ENCODE data around the gene SIPA1L2.

Gene SIPA1L2

GRCh38 chr1:232630047-232630893 is at the start of gene SIPA1L2:
TSS of gene SIPA1L2 (minus strand) at chr1:232630133. CDS start at chr1:232515339, 114,794 bp downstream.
- TF ChIP-seq LEF1 (IDR thresholded peaks at IDR 0.05; ENCODE audit: borderline replicate concordance): peak; percentile 91
- no peak; the same call in 1 of the 2 replicates for TF ChIP-seq FOXM1 (IDR thresholded peaks at IDR 0.05; ENCODE audit: borderline replicate concordance)
- peak; percentile 44 for TF ChIP-seq L3MBTL2 (conservative IDR thresholded peaks at IDR 0.05)
- TF ChIP-seq BHLHE40 (IDR thresholded peaks at IDR 0.05; ENCODE audit: borderline replicate concordance): no peak
- TF ChIP-seq CTBP1 (IDR thresholded peaks at IDR 0.05; ENCODE audit: borderline replicate concordance): peak; percentile 81
- TF ChIP-seq FOXK2 (IDR thresholded peaks at IDR 0.05): no peak
- no peak for TF ChIP-seq ARNT (IDR thresholded peaks at IDR 0.05)
- TF ChIP-seq PKNOX1 (IDR thresholded peaks at IDR 0.05): peak; percentile 98
- TF ChIP-seq SUZ12 (IDR thresholded peaks at IDR 0.05): no peak
- no peak for TF ChIP-seq ZNF384 (IDR thresholded peaks at IDR 0.05)
- no peak for TF ChIP-seq HDGF (IDR thresholded peaks at IDR 0.05; ENCODE audit: borderline replicate concordance)
- no peak for TF ChIP-seq TARDBP (IDR thresholded peaks at IDR 0.05)
- TF ChIP-seq FOXA1 (IDR thresholded peaks at IDR 0.05): no peak
- TF ChIP-seq SP1 (IDR thresholded peaks at IDR 0.05): no peak
- TF ChIP-seq NFRKB (IDR thresholded peaks at IDR 0.05): no peak
- DNase-seq (ENCODE audit: extremely low spot score): peak; percentile 100
- ChIA-PET POLR2A (interaction anchor here (0.8 to 1.5 kb wide), 9 partner anchors 9 to 371 kb away, joined by 3 to 9 read pairs (median 3); partner anchors contain the start of gene NTPCR), CTCF (interaction anchor here (0.7 kb wide), 1 partner anchor 383 kb away, joined by 3 read pairs; no protein-coding TSS in a partner anchor)

GRCh38 chr1:232678185-232678886 is 48.4 kb upstream of the SIPA1L2 start:
- POLR2A ChIA-PET: no interaction called here
- TF ChIP-seq HDGF (IDR thresholded peaks at IDR 0.05; ENCODE audit: borderline replicate concordance): no peak
- TF ChIP-seq FOXM1 (IDR thresholded peaks at IDR 0.05; ENCODE audit: borderline replicate concordance): no peak
- no peak for TF ChIP-seq LEF1 (IDR thresholded peaks at IDR 0.05; ENCODE audit: borderline replicate concordance)
- no peak for TF ChIP-seq FOXK2 (IDR thresholded peaks at IDR 0.05)
- TF ChIP-seq SP1 (IDR thresholded peaks at IDR 0.05): no peak
- TF ChIP-seq L3MBTL2 (conservative IDR thresholded peaks at IDR 0.05): no peak
- TF ChIP-seq ZNF384 (IDR thresholded peaks at IDR 0.05): no peak
- DNase-seq (ENCODE audit: extremely low spot score): no peak
- CTCF ChIA-PET: no interaction called here

GRCh38 chr1:232676307-232676706 is 46.4 kb upstream of the SIPA1L2 start:
- ChIA-PET CTCF (no interaction called here), POLR2A (no interaction called here)
- no peak for TF ChIP-seq ELF4 (IDR thresholded peaks at IDR 0.05)
- TF ChIP-seq NFRKB (IDR thresholded peaks at IDR 0.05): no peak
- no peak for TF ChIP-seq FOXM1 (IDR thresholded peaks at IDR 0.05; ENCODE audit: borderline replicate concordance)
- no peak for TF ChIP-seq TARDBP (IDR thresholded peaks at IDR 0.05)
- TF ChIP-seq ARNT (IDR thresholded peaks at IDR 0.05): no peak
- no peak for TF ChIP-seq FOXA1 (IDR thresholded peaks at IDR 0.05)
- TF ChIP-seq SP1 (IDR thresholded peaks at IDR 0.05): no peak
- no peak for TF ChIP-seq CTBP1 (IDR thresholded peaks at IDR 0.05; ENCODE audit: borderline replicate concordance)
- TF ChIP-seq PKNOX1 (IDR thresholded peaks at IDR 0.05): no peak
- TF ChIP-seq HDGF (IDR thresholded peaks at IDR 0.05; ENCODE audit: borderline replicate concordance): no peak
- no peak for TF ChIP-seq L3MBTL2 (conservative IDR thresholded peaks at IDR 0.05)
- TF ChIP-seq FOXK2 (IDR thresholded peaks at IDR 0.05): no peak
- DNase-seq (ENCODE audit: extremely low spot score): no peak

- no peak for DNase-seq (ENCODE audit: extremely low spot score)
- TF ChIP-seq FOXK2 (IDR thresholded peaks at IDR 0.05): no peak
- no peak for TF ChIP-seq L3MBTL2 (conservative IDR thresholded peaks at IDR 0.05)
- TF ChIP-seq BHLHE40 (IDR thresholded peaks at IDR 0.05; ENCODE audit: borderline replicate concordance): no peak
- TF ChIP-seq PKNOX1 (IDR thresholded peaks at IDR 0.05): no peak
- no peak for TF ChIP-seq SP1 (IDR thresholded peaks at IDR 0.05)
- no peak for TF ChIP-seq FOXM1 (IDR thresholded peaks at IDR 0.05; ENCODE audit: borderline replicate concordance)
- TF ChIP-seq SUZ12 (IDR thresholded peaks at IDR 0.05): no peak
- no peak for TF ChIP-seq HDGF (IDR thresholded peaks at IDR 0.05; ENCODE audit: borderline replicate concordance)
- no peak for TF ChIP-seq ZNF384 (IDR thresholded peaks at IDR 0.05)
- no peak for TF ChIP-seq CTBP1 (IDR thresholded peaks at IDR 0.05; ENCODE audit: borderline replicate concordance)
- no peak for TF ChIP-seq ELF4 (IDR thresholded peaks at IDR 0.05)
- no peak for TF ChIP-seq NFRKB (IDR thresholded peaks at IDR 0.05)
- no peak for TF ChIP-seq ARNT (IDR thresholded peaks at IDR 0.05)
- no peak for TF ChIP-seq FOXA1 (IDR thresholded peaks at IDR 0.05)
- POLR2A ChIA-PET: no interaction called here
- CTCF ChIA-PET: interaction anchor here (1.0 kb wide), 1 partner anchor 8 kb away, joined by 3 read pairs; no protein-coding TSS in a partner anchor
These were observed 46.0 kb upstream of the SIPA1L2 start for GRCh38 chr1:232675898-232676297.

- CTCF ChIA-PET: interaction anchor here (1.0 kb wide), 1 partner anchor 9 kb away, joined by 3 read pairs; no protein-coding TSS in a partner anchor
- no peak for DNase-seq (ENCODE audit: extremely low spot score)
- POLR2A ChIA-PET: no interaction called here
- no peak for TF ChIP-seq CTBP1 (IDR thresholded peaks at IDR 0.05; ENCODE audit: borderline replicate concordance)
- no peak for TF ChIP-seq ARNT (IDR thresholded peaks at IDR 0.05)
- no peak for TF ChIP-seq BHLHE40 (IDR thresholded peaks at IDR 0.05; ENCODE audit: borderline replicate concordance)
- no peak for TF ChIP-seq FOXK2 (IDR thresholded peaks at IDR 0.05)
- no peak for TF ChIP-seq ZNF384 (IDR thresholded peaks at IDR 0.05)
- no peak for TF ChIP-seq SUZ12 (IDR thresholded peaks at IDR 0.05)
- TF ChIP-seq TARDBP (IDR thresholded peaks at IDR 0.05): no peak
- no peak for TF ChIP-seq PKNOX1 (IDR thresholded peaks at IDR 0.05)
- no peak for TF ChIP-seq NFRKB (IDR thresholded peaks at IDR 0.05)
- TF ChIP-seq ELF4 (IDR thresholded peaks at IDR 0.05): no peak
- no peak for TF ChIP-seq HDGF (IDR thresholded peaks at IDR 0.05; ENCODE audit: borderline replicate concordance)
These were observed 45.3 kb upstream of the SIPA1L2 start for GRCh38 chr1:232675260-232675659.

All from HEK293T (cell line).